Choroid plexus epithelial cell (primary cell): ENCODE data around the gene EGFL7.

Experiments used
- DNase-seq: peaks from one replicate; pipeline ENCODE4 v3.0.0-alpha.2; 2010; ENCODE audit warnings: low read depth
- H3K4me3 ChIP-seq: 2 replicates; pipeline ENCODE4 v1.5.1; 2011; ENCODE audit warnings: low read depth, mild to moderate bottlenecking, control low read depth, low read length, moderate library complexity
- TF ChIP-seq, protein P1 (sequence below): conservative IDR thresholded peaks from 2 replicates; pipeline ENCODE4 v1.5.1; 2011; ENCODE audit warnings: low read depth, mild to moderate bottlenecking, control low read depth, inconsistent platforms, low read length, moderate library complexity

Gene EGFL7

DNA sequence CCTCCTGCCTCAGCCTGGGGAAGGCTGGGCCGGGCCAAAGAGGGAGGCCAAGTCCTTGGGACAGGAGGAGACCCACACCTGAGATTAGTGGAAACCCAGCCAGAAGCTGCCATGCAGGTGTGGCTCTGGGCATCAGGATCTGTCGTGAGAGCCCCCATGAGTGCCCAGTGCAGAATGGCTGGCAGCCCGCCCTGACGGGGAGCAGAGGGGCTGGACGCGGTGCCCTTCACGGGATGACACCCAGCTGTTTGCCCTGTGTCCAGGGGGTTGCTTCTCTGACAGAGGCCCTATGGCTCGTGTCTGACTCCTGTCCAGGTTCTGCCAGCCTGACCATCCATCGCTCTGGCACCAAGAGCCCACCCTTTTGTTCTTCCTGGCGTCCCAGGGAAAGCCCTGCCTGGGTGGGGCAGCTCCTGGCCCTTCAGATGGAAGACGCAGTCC, 58.2 kb downstream of the EGFL7 start:
- no peak overlapping the region for H3K4me3 ChIP-seq
- TF ChIP-seq, protein P1, sequence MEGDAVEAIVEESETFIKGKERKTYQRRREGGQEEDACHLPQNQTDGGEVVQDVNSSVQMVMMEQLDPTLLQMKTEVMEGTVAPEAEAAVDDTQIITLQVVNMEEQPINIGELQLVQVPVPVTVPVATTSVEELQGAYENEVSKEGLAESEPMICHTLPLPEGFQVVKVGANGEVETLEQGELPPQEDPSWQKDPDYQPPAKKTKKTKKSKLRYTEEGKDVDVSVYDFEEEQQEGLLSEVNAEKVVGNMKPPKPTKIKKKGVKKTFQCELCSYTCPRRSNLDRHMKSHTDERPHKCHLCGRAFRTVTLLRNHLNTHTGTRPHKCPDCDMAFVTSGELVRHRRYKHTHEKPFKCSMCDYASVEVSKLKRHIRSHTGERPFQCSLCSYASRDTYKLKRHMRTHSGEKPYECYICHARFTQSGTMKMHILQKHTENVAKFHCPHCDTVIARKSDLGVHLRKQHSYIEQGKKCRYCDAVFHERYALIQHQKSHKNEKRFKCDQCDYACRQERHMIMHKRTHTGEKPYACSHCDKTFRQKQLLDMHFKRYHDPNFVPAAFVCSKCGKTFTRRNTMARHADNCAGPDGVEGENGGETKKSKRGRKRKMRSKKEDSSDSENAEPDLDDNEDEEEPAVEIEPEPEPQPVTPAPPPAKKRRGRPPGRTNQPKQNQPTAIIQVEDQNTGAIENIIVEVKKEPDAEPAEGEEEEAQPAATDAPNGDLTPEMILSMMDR = no peak
- no peak for DNase-seq

DNA sequence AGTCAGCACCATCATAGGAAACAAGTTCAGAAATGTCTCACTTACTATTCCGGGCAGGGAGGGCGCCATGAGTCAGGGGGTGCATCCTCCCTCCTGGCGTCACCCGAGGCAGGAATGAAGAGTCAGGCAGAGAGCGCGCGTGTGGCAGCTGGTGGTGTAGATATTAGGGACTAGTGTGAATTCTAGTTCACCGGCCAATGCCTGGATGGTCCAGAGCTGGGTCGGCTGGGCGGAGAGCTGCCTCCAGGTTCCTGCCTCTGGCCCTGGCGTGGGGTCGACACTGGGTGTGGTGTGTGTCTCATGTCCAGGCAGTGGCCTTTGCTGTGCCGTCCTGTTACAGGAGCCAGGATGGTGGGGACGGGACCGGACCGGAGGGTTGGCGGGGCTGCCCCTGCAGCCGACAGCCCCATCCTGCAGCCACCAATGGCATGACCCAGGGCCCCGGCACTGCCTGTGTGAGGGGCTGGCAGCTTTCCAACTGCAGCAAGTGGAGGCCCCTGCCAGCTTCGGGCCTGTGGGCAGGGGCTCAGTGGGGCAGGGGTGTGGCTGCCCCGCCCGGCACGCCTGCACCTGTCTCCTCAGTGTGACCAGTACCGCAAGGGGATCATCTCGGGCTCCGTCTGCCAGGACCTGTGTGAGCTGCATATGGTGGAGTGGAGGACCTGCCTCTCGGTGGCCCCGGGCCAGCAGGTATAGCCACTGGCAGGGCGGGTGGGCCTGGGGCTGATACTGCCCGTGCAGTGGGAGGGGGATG, 58.8 kb downstream of the EGFL7 start:
- DNase-seq = peak; percentile 43
- no peak overlapping the region for H3K4me3 ChIP-seq
- TF ChIP-seq, protein P1 = no peak
